NCI-H82 treated with DMSO at 0.1 percent for 48 hours (cell line): Measurements from ENCODE around the gene CRIP3.

Experiments
- DNase-seq: peaks from one replicate; lab custom pipeline; 2025; ENCODE audit not compliant: unreplicated experiment; lab: John Stamatoyannopoulos, UW

Gene CRIP3

GRCh38 chr6:43274916-43275597 lies 33.6 kb downstream of the CRIP3 start:
- no peak for DNase-seq

- no peak for DNase-seq
Observed at GRCh38 chr6:43274127-43274915, 34.3 kb downstream of the CRIP3 start.

GRCh38 chr6:43273707-43274106 lies 34.9 kb downstream of the CRIP3 start:
- DNase-seq = no peak

GRCh38 chr6:43271944-43272343 lies 36.7 kb downstream of the CRIP3 start:
- no peak for DNase-seq

- DNase-seq = no peak
Observed at GRCh38 chr6:43271103-43271815, 37.4 kb downstream of the CRIP3 start.

GRCh38 chr6:43269273-43270007 lies 39.2 kb downstream of the CRIP3 start:
- no peak for DNase-seq

GRCh38 chr6:43268782-43269272 lies 39.8 kb downstream of the CRIP3 start:
- no peak for DNase-seq

GRCh38 chr6:43268355-43268700 lies 40.3 kb downstream of the CRIP3 start:
- no peak for DNase-seq

- no peak for DNase-seq
Observed at GRCh38 chr6:43267619-43268354, 40.8 kb downstream of the CRIP3 start.

GRCh38 chr6:43265564-43265963 lies 43.1 kb downstream of the CRIP3 start:
- DNase-seq = no peak

- DNase-seq = no peak
Observed at GRCh38 chr6:43264599-43265145, 44.0 kb downstream of the CRIP3 start.

GRCh38 chr6:43263314-43264178 lies 45.1 kb downstream of the CRIP3 start:
- peak; percentile 22 for DNase-seq

GRCh38 chr6:43262780-43263313 lies 45.8 kb downstream of the CRIP3 start:
- no peak for DNase-seq

GRCh38 chr6:43262000-43262779 lies 46.4 kb downstream of the CRIP3 start:
- no peak for DNase-seq

GRCh38 chr6:43261198-43261597 lies 47.4 kb downstream of the CRIP3 start:
- DNase-seq = no peak

GRCh38 chr6:43260791-43261190 lies 47.8 kb downstream of the CRIP3 start:
- DNase-seq = no peak

GRCh38 chr6:43258807-43259686 lies 49.6 kb downstream of the CRIP3 start:
- DNase-seq = no peak
